Fibroblast of the aortic adventitia (primary cell): ENCODE data around the gene CCDC9B. TPM values are rescaled to one million over a fixed set of nuclear protein-coding genes. Genes with fewer than 3 reads are reported as not detected.

Experiments used
- DNase-seq: peaks from one replicate; pipeline ENCODE4 v3.0.0-alpha.2; 2010; ENCODE audit warnings: low read depth
- H3K4me3 ChIP-seq: 2 replicates; pipeline ENCODE4 v1.5.1; 2011; ENCODE audit warnings: low read depth, mild to moderate bottlenecking, control low read depth, low read length, moderate library complexity
- total RNA-seq: library from RNA; depleted of rRNA; stranded (reverse); fragments of >200 nt; gene quantifications from 2 replicates; pipeline ENCODE4 v1.2.3, GENCODE V29; 2012; ENCODE audit warnings: low replicate concordance
- TF ChIP-seq, protein P1 (sequence below): IDR thresholded peaks from 2 replicates; pipeline ENCODE4 v1.5.1; 2011; ENCODE audit warnings: mild to moderate bottlenecking, low read length, control low read depth, inconsistent platforms; ENCODE audit not compliant: insufficient read depth

Gene CCDC9B
- total RNA-seq, 1 donor, result 16.2 TPM

DNA sequence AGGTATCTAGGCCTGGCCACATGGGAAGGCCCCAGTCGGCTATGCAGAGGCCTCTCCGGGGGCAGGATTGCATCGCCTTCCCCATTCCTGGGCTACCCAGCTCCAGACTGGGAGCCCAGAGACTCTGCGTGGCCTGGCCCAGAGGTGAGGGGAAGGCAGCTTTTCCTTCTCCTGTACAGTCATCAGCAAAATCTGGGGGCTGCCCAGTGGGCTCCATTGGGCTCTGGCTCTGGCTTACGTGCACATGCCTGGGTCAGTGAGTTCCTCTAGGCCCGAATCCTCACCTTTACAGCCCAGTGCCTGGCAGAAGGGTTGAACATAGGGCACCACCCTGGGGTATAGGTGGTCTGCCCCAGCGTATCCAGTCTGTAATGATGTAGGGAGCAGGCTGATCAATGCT, 53.9 kb downstream of the CCDC9B start:
- TF ChIP-seq, protein P1, sequence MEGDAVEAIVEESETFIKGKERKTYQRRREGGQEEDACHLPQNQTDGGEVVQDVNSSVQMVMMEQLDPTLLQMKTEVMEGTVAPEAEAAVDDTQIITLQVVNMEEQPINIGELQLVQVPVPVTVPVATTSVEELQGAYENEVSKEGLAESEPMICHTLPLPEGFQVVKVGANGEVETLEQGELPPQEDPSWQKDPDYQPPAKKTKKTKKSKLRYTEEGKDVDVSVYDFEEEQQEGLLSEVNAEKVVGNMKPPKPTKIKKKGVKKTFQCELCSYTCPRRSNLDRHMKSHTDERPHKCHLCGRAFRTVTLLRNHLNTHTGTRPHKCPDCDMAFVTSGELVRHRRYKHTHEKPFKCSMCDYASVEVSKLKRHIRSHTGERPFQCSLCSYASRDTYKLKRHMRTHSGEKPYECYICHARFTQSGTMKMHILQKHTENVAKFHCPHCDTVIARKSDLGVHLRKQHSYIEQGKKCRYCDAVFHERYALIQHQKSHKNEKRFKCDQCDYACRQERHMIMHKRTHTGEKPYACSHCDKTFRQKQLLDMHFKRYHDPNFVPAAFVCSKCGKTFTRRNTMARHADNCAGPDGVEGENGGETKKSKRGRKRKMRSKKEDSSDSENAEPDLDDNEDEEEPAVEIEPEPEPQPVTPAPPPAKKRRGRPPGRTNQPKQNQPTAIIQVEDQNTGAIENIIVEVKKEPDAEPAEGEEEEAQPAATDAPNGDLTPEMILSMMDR, result no peak
- DNase-seq, result no peak
- H3K4me3 ChIP-seq, result no peak overlapping the region

DNA sequence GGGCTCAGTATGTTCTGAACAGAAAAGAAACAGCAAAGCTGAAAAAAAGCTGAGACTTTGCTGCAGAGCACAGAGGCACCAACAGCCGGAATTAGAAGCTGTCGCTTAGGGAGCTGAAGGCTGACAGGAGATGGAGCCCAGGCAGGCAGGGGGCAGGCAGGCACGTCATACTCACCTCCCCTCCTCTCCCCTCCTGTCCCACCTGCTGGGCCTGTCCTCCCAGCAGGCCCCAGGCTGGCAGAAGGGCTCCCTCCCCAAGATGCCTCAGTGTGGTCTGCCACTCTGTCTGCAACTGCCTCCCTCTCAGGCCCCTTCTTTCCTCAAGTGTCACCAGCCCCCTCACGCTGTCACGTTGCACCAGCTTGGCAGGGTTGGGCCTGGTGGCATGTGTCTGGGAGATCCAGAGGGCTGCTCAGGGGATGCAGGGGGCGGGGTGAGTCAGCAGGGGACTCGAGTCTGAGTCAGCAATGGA, 54.6 kb downstream of the CCDC9B start:
- TF ChIP-seq, protein P1, result no peak
- DNase-seq, result no peak

DNA sequence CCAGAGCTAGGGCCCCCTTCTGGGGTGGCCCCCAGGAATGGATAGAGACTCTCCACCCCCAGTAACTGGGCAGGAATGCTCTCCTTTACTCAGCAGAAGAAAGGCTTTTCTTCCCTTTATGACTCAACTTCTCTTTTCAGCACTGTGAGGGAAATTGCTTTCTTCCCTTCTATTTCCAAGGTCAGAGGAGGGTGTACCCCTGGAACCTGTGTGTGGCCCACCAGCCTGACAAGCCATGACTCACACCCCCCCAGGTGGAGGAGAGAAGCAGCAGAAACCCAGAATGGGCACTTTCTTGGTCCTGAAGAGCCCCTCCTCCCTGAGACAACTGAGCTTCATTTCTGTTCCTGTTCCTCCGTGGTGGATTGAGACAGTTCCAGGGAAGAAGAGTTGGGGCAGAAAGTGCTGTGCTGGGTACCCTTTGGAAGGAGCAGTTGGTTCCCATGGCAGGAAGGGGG, 55.2 kb downstream of the CCDC9B start:
- H3K4me3 ChIP-seq, result no peak overlapping the region
- no peak for DNase-seq
- TF ChIP-seq, protein P1, result no peak

More for the DNA sequence above, 54.6 kb downstream of the CCDC9B start:
- no peak overlapping the region for H3K4me3 ChIP-seq

DNA sequence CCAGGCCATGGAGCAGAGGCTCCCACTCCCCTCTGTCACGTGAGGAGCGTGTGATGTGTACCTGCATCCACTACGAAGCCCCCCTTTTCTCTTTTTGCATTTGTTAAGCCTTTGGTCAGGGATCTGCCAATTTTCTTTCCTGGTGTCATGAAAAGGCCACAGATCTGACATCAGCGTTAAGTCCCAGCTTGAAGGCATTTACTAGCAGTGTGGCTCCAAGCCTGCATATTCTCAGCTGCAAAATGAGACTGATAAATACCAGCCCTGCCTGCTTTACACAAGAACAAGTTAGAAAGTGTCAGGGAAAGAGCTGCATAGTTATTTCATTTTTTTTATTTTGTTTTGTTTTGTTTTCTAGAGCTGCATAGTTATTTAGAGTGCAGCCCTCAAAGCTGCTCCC, 55.6 kb downstream of the CCDC9B start:
- peak; percentile 48 for DNase-seq
- no peak overlapping the region for H3K4me3 ChIP-seq
- TF ChIP-seq, protein P1, result no peak

DNA sequence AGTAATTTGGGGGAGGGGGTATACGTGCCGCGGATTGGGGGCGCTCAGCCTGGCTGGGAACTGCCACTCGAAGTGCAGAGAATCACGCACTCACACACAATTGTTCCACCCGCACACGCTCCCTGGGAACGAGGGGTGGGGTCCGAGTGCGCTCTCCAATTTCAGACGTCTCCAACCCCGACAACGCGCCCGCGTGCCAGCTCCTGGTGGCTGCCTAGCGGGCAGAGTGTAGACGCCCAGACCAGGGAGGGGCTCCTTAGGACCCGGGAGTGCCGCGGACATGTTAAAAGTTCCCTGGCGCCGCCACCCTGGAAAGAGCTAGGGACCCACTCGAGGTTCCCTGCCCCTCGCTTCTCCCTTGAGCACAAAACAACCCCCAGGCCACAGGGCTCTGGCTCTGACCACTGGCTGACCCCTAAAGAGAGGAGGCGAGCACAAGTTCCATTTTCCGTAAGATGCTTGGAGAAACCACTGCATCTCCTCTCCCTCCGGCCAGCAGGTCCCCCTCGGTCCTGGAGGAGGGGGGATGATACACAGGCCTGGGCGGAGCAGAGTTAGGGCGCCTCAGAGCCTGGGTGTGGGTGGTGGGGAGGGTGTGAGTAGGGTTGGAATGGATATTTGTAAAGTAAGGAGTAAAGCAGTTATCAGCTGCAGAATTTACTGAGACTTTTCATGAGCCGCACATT, 57.0 kb downstream of the CCDC9B start:
- DNase-seq, result no peak
- TF ChIP-seq, protein P1, result no peak
- no peak overlapping the region for H3K4me3 ChIP-seq

DNA sequence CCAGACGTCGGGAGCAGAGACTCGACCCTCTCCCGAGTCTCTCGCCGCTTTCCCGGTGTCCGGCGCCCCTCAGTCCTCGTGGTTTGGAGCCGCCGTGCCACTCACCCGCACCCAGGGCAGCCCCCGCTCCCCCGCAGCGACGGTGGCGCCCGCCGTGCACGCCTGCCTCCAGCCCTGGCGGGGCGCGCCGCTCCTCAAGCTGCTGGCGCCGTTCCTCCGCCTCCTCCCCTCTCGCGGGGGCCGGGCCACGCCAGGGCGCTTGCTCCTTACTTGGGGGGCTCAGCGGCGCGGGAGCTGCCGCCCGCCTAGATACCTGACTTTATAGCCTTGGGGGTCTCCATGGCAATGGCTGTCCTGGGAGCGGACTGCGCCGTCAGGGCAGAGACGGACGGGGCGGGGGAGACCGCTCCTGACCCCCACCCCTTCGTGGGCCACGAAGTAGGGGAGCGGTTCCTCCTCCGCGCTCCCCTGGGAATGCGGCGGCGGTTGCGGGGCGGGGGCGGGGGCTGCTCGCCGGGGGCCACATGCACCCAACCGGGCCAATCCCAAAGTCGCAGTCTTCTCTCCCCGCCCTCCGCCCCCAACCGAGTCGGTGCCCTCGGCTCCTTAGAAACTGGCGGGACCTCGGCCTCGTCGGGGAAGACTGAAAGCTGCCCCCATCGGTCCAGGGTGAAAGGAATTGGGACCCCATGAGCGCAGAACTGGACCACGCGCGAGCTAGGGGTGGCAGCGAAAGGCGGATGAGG, 57.7 kb downstream of the CCDC9B start, which contains the start of gene ANKRD63:
Gene ANKRD63, minus strand, starts transcription at position 196 of the 746 bp plus-strand sequence. CDS start 478 bp downstream, outside the sequence.
- no peak for DNase-seq
- peak within 1 kb of the TSS; percentile 37 for H3K4me3 ChIP-seq
- TF ChIP-seq, protein P1, result no peak
